SH-SY5Y (cell line): ENCODE data around the gene OPA3.

ENCODE experiments used
- GATA2 ChIP-seq: IDR thresholded peaks from 2 replicates; pipeline ENCODE4 v1.6.1; 2011; ENCODE audit warnings: mild to moderate bottlenecking, low read depth, low read length
- GATA3 ChIP-seq: IDR thresholded peaks from 2 replicates; pipeline ENCODE4 v1.6.1; 2011; ENCODE audit warnings: low read depth, mild to moderate bottlenecking, low read length, moderate library complexity

DNA sequence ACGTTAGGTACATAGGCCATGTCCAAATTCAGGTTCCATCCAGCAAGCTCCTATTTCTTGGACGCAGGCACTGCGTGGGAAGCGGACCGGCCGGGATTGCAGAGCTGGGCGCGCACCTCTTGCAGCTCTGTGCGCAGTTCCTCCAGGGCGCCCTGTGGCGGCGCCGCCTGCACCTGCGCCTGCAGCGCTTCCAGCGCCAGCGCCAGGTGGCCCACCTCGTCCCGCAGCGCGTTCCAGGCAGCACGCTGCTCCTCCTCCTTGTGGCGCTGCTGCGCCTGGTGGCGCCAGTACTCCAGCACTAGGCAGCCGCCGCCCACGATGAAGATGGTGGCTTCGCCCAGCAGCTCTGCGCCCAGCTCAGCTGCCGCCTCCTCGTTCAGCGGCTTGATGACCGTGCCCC is 31.1 kb downstream of the OPA3 start:
- TF ChIP-seq GATA2, result no peak
- no peak for TF ChIP-seq GATA3
